IMR-90 (cell line): ENCODE measurements around the gene LYRM2. TPM values are rescaled to one million over a fixed set of nuclear protein-coding genes. Genes with fewer than 3 reads are reported as not detected.

ENCODE experiments used
- ATAC-seq: fragments of 200-7000 bp; cut with Tn5 transposase; 2 replicates; pipeline ENCODE4 v1.9.1; 2020; ENCODE audit warnings: low read depth, mild to moderate bottlenecking, moderate library complexity
- BruUV-seq: library from RNA; stranded (reverse); fragments of 400-500 nt; replicated peaks from 2 replicates; lab custom pipeline; 2021; lab: Mats Ljungman, UMichigan
- CTCF ChIA-PET: fragments of 300-600 bp; formaldehyde crosslinking; extraction: SDS; loops from one replicate; lab custom pipeline; 2021; ENCODE audit warnings: antibody characterized with exemption; lab: Yijun Ruan, JAX
- POLR2A ChIA-PET: fragments of 300-600 bp; sonication (Branson Sonifier 250); formaldehyde crosslinking; loops from one replicate; lab custom pipeline; 2022; ENCODE audit warnings: antibody characterized with exemption; ENCODE audit not compliant: unreplicated experiment; lab: Charles Lee
- DNase-seq: peaks from one replicate; pipeline ENCODE4 v3.0.0; 2013
- H2AFZ ChIP-seq: replicated peaks from 2 replicates; pipeline ENCODE3; 2013; ENCODE audit warnings: low read length, mild to moderate bottlenecking; ENCODE audit not compliant: poor library complexity
- H2AK5ac ChIP-seq: 2 replicates; pipeline ENCODE4 v1.6.1; 2013; ENCODE audit warnings: low read depth, low read length, inconsistent platforms
- H2AK9ac ChIP-seq: replicated peaks from 2 replicates; pipeline ENCODE3; 2013; ENCODE audit warnings: mild to moderate bottlenecking, low read depth, low read length, moderate library complexity; ENCODE audit not compliant: poor library complexity
- H2BK120ac ChIP-seq: 2 replicates; pipeline ENCODE4 v1.6.1; 2013; ENCODE audit warnings: low read depth, low read length, inconsistent platforms
- H2BK15ac ChIP-seq: 3 replicates; pipeline ENCODE4 v1.6.1; 2013; ENCODE audit warnings: low read depth, low read length, inconsistent platforms
- H2BK20ac ChIP-seq: 2 replicates; pipeline ENCODE4 v1.6.1; 2013; ENCODE audit warnings: low read depth, mild to moderate bottlenecking, inconsistent platforms, low read length, moderate library complexity
- H2BK5ac ChIP-seq: 2 replicates; pipeline ENCODE4 v1.6.1; 2013; ENCODE audit warnings: mild to moderate bottlenecking, low read depth, low read length, inconsistent platforms; ENCODE audit not compliant: poor library complexity, severe bottlenecking
- H3K14ac ChIP-seq: replicated peaks from 2 replicates; pipeline ENCODE4 v1.6.1; 2013; ENCODE audit warnings: low read depth, low read length, inconsistent platforms
- H3K18ac ChIP-seq: 2 replicates; pipeline ENCODE4 v1.6.1; 2013; ENCODE audit warnings: low read depth, low read length, control low read depth
- H3K23ac ChIP-seq: 2 replicates; pipeline ENCODE4 v1.6.1; 2013; ENCODE audit warnings: low read depth, low read length, inconsistent platforms
- H3K27ac ChIP-seq: 2 replicates; pipeline ENCODE4 v1.5.1; 2013; ENCODE audit warnings: mild to moderate bottlenecking, control low read depth, low read length; ENCODE audit not compliant: insufficient read depth
- H3K27me3 ChIP-seq: 2 replicates; pipeline ENCODE4 v1.6.1; 2013; ENCODE audit warnings: low read length; ENCODE audit not compliant: control insufficient read depth, insufficient read depth
- H3K36me3 ChIP-seq: 2 replicates; pipeline ENCODE4 v1.6.1; 2013; ENCODE audit warnings: low read length, mixed read lengths; ENCODE audit not compliant: control insufficient read depth, insufficient read depth
- H3K4ac ChIP-seq: 2 replicates; pipeline ENCODE4 v1.6.1; 2013; ENCODE audit warnings: low read depth, low read length, inconsistent platforms
- H3K4me1 ChIP-seq: 2 replicates; pipeline ENCODE4 v1.6.1; 2013; ENCODE audit warnings: low read length, mixed read lengths; ENCODE audit not compliant: control insufficient read depth, insufficient read depth
- H3K4me2 ChIP-seq: 2 replicates; pipeline ENCODE4 v1.6.1; 2013; ENCODE audit warnings: low read depth, mild to moderate bottlenecking, control low read depth, low read length, moderate library complexity
- H3K4me3 ChIP-seq: 2 replicates; pipeline ENCODE4 v1.5.1; 2013; ENCODE audit warnings: low read depth, mild to moderate bottlenecking, control low read depth, low read length, moderate library complexity; ENCODE audit not compliant: insufficient read depth
- H3K56ac ChIP-seq: 2 replicates; pipeline ENCODE4 v1.6.1; 2013; ENCODE audit warnings: low read length, inconsistent platforms; ENCODE audit not compliant: insufficient read depth; ENCODE audit errors: extremely low read depth
- H3K79me1 ChIP-seq, 2 experiments: 2 replicates each; pipeline ENCODE4 v1.6.1; 2013; ENCODE audit warnings: low read length in 2 of 2, inconsistent platforms in 1 of 2, low read depth in 1 of 2
- H3K9ac ChIP-seq: 2 replicates; pipeline ENCODE4 v1.6.1; 2013; ENCODE audit warnings: low read depth, low read length, control low read depth
- H3K9me1 ChIP-seq: 2 replicates; pipeline ENCODE4 v1.6.1; 2013; ENCODE audit warnings: low read length, inconsistent platforms; ENCODE audit not compliant: insufficient read depth
- H3K9me3 ChIP-seq: 2 replicates; pipeline ENCODE4 v1.6.1; 2013; ENCODE audit warnings: low read length; ENCODE audit not compliant: control insufficient read depth, insufficient read depth
- H4K20me1 ChIP-seq: 2 replicates; pipeline ENCODE4 v1.6.1; 2013; ENCODE audit warnings: low read length, inconsistent platforms; ENCODE audit not compliant: insufficient read depth
- H4K5ac ChIP-seq: 2 replicates; pipeline ENCODE4 v1.6.1; 2013; ENCODE audit warnings: mild to moderate bottlenecking, low read depth, low read length, control low read depth
- H4K8ac ChIP-seq, 2 experiments: 2 replicates each; pipeline ENCODE4 v1.6.1; 2013; ENCODE audit warnings: low read depth in 2 of 2, low read length in 2 of 2, control low read depth in 1 of 2, inconsistent platforms in 1 of 2
- H4K91ac ChIP-seq: 2 replicates; pipeline ENCODE4 v1.6.1; 2013; ENCODE audit warnings: low read depth, low read length, inconsistent platforms; ENCODE audit not compliant: insufficient read depth
- MAZ ChIP-seq: IDR thresholded peaks from 2 replicates; pipeline ENCODE4 v1.6.1; 2012; ENCODE audit warnings: low read depth, mild to moderate bottlenecking, low read length, improper control_type of control experiment, moderate library complexity, borderline replicate concordance
- RCOR1 ChIP-seq: IDR thresholded peaks from 2 replicates; pipeline ENCODE4 v1.6.1; 2012; ENCODE audit warnings: mild to moderate bottlenecking, low read length, improper control_type of control experiment; ENCODE audit not compliant: insufficient replicate concordance
- WGBS, 2 experiments: methylation state at CpG; one replicate each; pipeline versions ENCODE4 v1.1.5 to v1.1.7; 2013; ENCODE audit warnings: missing lambda C conversion rate in 2 of 2; ENCODE audit not compliant: insufficient read length in 1 of 2; ENCODE audit errors: extremely low coverage in 2 of 2; 5-methylcytosine and 5-hydroxymethylcytosine counted together
- dilution Hi-C: fragments of 300-500 bp; cut with HindIII; formaldehyde crosslinking; loops from one replicate; pipeline ENCODE4 v1.14.3; 2018; ENCODE audit warnings: low sequenced_read_pairs; ENCODE audit not compliant: unreplicated experiment
- in situ Hi-C: fragments of 300-500 bp; cut with MboI; formaldehyde crosslinking; loops from 3 replicates; pipeline ENCODE4 v1.14.3; 2019; ENCODE audit warnings: low sequenced_read_pairs, inconsistent platforms, mixed read lengths
- intact Hi-C: fragments of 100-400 bp; cut with micrococcal nuclease; formaldehyde crosslinking; loops from 2 replicates; pipeline ENCODE4 v1.10.0; 2022
- polyA plus RNA-seq, 3 experiments: library from polyadenylated mRNA; depleted of rRNA; stranded (reverse); fragments of >200 nt; gene quantifications; 2 replicates each; pipeline ENCODE4 v1.2.3, GENCODE V29; 2012; ENCODE audit warnings: low replicate concordance in 1 of 3
- total RNA-seq: library from RNA; depleted of rRNA; stranded (reverse); fragments of >200 nt; gene quantifications from 2 replicates; pipeline ENCODE4 v1.2.3, GENCODE V29; 2012

Gene LYRM2
- total and polyA plus RNA-seq, 2 of the 4 experiments (the other 2 are of a cell fraction) = 14.0 to 24.0 TPM

GRCh38 chr6:89542081-89542857, 96.3 kb downstream of the LYRM2 start:
- Histone ChIP-seq H4K5ac (no peak overlapping the region), H2BK5ac (no peak overlapping the region), H3K79me1 (no peaks in the 10 kb centered on the region), H4K91ac (no peak overlapping the region), H3K9me3 (no peaks in the 10 kb centered on the region), H3K9me1 (no peaks in the 10 kb centered on the region), H3K4me3 (no peak overlapping the region), H3K36me3 (no peaks in the 10 kb centered on the region), H2AK5ac (no peak overlapping the region), H3K27me3 (no peaks in the 10 kb centered on the region), H4K20me1 (no peaks in the 10 kb centered on the region), H3K56ac (no peak overlapping the region), H3K4ac (no peak overlapping the region), H2BK120ac (no peak overlapping the region), H2BK15ac (no peak overlapping the region), H2AFZ (no peak overlapping the region), H3K27ac (no peak overlapping the region), H3K14ac (no peak overlapping the region), H3K23ac (no peak overlapping the region), H3K4me1 (no peaks in the 10 kb centered on the region), H4K8ac (no peak overlapping the region), H2AK9ac (no peak overlapping the region), H3K4me2 (no peak overlapping the region), H3K9ac (no peak overlapping the region), H2BK20ac (no peak overlapping the region), H3K18ac (no peak overlapping the region)
- WGBS, 2 experiments = 33% methylated on average over 2 of the region's 12 CpGs; no CpG with 5 or more reads in 1 of the 2 experiments
- dilution Hi-C loops (no loop called here), intact Hi-C loops (no loop called here), in situ Hi-C loops (no loop called here)
- ChIA-PET CTCF (no interaction called here), POLR2A (no interaction called here)
- no peak for TF ChIP-seq MAZ
- TF ChIP-seq RCOR1 = no peak
- BruUV-seq = no TSS peak
- no peak for ATAC-seq
- no peak for DNase-seq
